WTC11 (cell line): Measurements from ENCODE around the gene NDUFAF8. TPM values are rescaled to one million over a fixed set of nuclear protein-coding genes. Genes with fewer than 3 reads are reported as not detected.
A peak's percentile ranks its signal among the peaks of the same experiment; 100 is the strongest.

Experiments
- ATAC-seq: fragments of 200-7000 bp; cut with Tn5 transposase; 2 replicates; pipeline ENCODE4 v1.10.0; 2021; ENCODE audit warnings: mild to moderate bottlenecking, moderate library complexity
- CTCF ChIA-PET: fragments of 300-600 bp; sonication (Branson Sonifier 250); formaldehyde crosslinking; loops from one replicate; lab custom pipeline; 2021; ENCODE audit warnings: antibody characterized with exemption; lab: Charles Lee
- POLR2A ChIA-PET: fragments of 350-600 bp; sonication (Branson Sonifier 250); formaldehyde crosslinking; loops from one replicate; lab custom pipeline; 2021; ENCODE audit warnings: antibody characterized with exemption; lab: Charles Lee
- DNase-seq: peaks from one replicate; pipeline ENCODE4 v3.0.0; 2021; ENCODE audit warnings: low spot score
- H3K27ac Mint-ChIP-seq: 2 replicates; pipeline ENCODE4 v1.8.0; 2021; ENCODE audit warnings: mixed read lengths
- H3K27me3 Mint-ChIP-seq: 2 replicates; pipeline ENCODE4 v1.8.0; 2021; ENCODE audit warnings: low read depth, mild to moderate bottlenecking, moderate library complexity, mixed read lengths
- H3K36me3 Mint-ChIP-seq: 2 replicates; pipeline ENCODE4 v1.8.0; 2021; ENCODE audit warnings: mixed read lengths
- H3K4me1 Mint-ChIP-seq: 2 replicates; pipeline ENCODE4 v1.8.0; 2022; ENCODE audit warnings: mixed read lengths
- H3K4me3 Mint-ChIP-seq: 2 replicates; pipeline ENCODE4 v1.8.0; 2021; ENCODE audit warnings: mild to moderate bottlenecking, moderate library complexity, mixed read lengths
- H3K9me3 Mint-ChIP-seq: 2 replicates; pipeline ENCODE4 v1.8.0; 2021; ENCODE audit warnings: mixed read lengths
- ATF1 ChIP-seq: sonication (generic); formaldehyde crosslinking; IDR thresholded peaks from 2 replicates; pipeline ENCODE4 v1.8.1; 2023; ENCODE audit warnings: mild to moderate bottlenecking, moderate library complexity, missing genetic modification reagents
- CBFB ChIP-seq: sonication (generic); formaldehyde crosslinking; IDR thresholded peaks from 2 replicates; pipeline ENCODE4 v1.8.1; 2022; ENCODE audit warnings: mild to moderate bottlenecking, low read depth, missing genetic modification reagents
- E2F4 ChIP-seq: sonication (generic); formaldehyde crosslinking; IDR thresholded peaks from 2 replicates; pipeline ENCODE4 v1.8.1; 2022; ENCODE audit warnings: low read depth, mild to moderate bottlenecking, moderate library complexity, missing genetic modification reagents, borderline replicate concordance
- GRHL2 ChIP-seq: fragments of 250-450 bp; sonication (Bioruptor Pico); IDR thresholded peaks from 2 replicates; pipeline ENCODE4 v1.8.0; 2022; ENCODE audit warnings: mild to moderate bottlenecking, moderate library complexity; ENCODE audit not compliant: insufficient replicate concordance, severe bottlenecking
- HMGA2 ChIP-seq: fragments of 250-450 bp; sonication (Bioruptor Pico); IDR thresholded peaks from 2 replicates; pipeline ENCODE4 v1.4.0; 2021; ENCODE audit warnings: mild to moderate bottlenecking, moderate library complexity
- KAT7 ChIP-seq: sonication (generic); formaldehyde crosslinking; IDR thresholded peaks from 2 replicates; pipeline ENCODE4 v1.8.1; 2023; ENCODE audit warnings: missing genetic modification reagents, mild to moderate bottlenecking, borderline replicate concordance
- NFYB ChIP-seq: sonication (generic); formaldehyde crosslinking; conservative IDR thresholded peaks from 2 replicates; pipeline ENCODE4 v1.8.0; 2022; ENCODE audit warnings: low read depth, missing genetic modification reagents
- NR3C1 ChIP-seq: sonication (generic); formaldehyde crosslinking; conservative IDR thresholded peaks from 2 replicates; pipeline ENCODE4 v1.8.1; 2023; ENCODE audit warnings: low read depth, mild to moderate bottlenecking, missing genetic modification reagents
- PRRX2 ChIP-seq: fragments of 250-450 bp; sonication (Bioruptor Pico); IDR thresholded peaks from 2 replicates; pipeline ENCODE4 v1.8.0; 2021; ENCODE audit warnings: mild to moderate bottlenecking
- RORB ChIP-seq: fragments of 250-450 bp; sonication (Bioruptor Pico); IDR thresholded peaks from 2 replicates; pipeline ENCODE4 v1.9.0; 2021; ENCODE audit warnings: mild to moderate bottlenecking
- TEAD1 ChIP-seq: sonication (generic); formaldehyde crosslinking; IDR thresholded peaks from 2 replicates; pipeline ENCODE4 v1.8.0; 2022; ENCODE audit warnings: mild to moderate bottlenecking, missing genetic modification reagents
- ZMAT4 ChIP-seq: fragments of 250-450 bp; sonication (Bioruptor Pico); IDR thresholded peaks from 2 replicates; pipeline ENCODE4 v1.9.0; 2021; ENCODE audit warnings: mild to moderate bottlenecking
- ZNF121 ChIP-seq: sonication (generic); formaldehyde crosslinking; IDR thresholded peaks from 2 replicates; pipeline ENCODE4 v1.8.0; 2023; ENCODE audit warnings: missing genetic modification reagents
- ZNF263 ChIP-seq: sonication (generic); formaldehyde crosslinking; IDR thresholded peaks from 2 replicates; pipeline ENCODE4 v1.8.1; 2022; ENCODE audit warnings: low read depth, mild to moderate bottlenecking, moderate library complexity, missing genetic modification reagents
- ZNF281 ChIP-seq: sonication (generic); formaldehyde crosslinking; IDR thresholded peaks from 2 replicates; pipeline ENCODE4 v1.8.0; 2023; ENCODE audit warnings: mild to moderate bottlenecking, missing genetic modification reagents
- ZNF396 ChIP-seq: fragments of 250-450 bp; sonication (Bioruptor Pico); IDR thresholded peaks from 2 replicates; pipeline ENCODE4 v1.8.0; 2021; ENCODE audit warnings: mild to moderate bottlenecking, moderate library complexity, borderline replicate concordance
- total RNA-seq: library from RNA; stranded (reverse); gene quantifications from 3 replicates; pipeline ENCODE4 v1.2.3, GENCODE V29; 2021
- TF ChIP-seq, protein P1 (sequence below): sonication (generic); formaldehyde crosslinking; IDR thresholded peaks from 2 replicates; pipeline ENCODE4 v1.8.1; 2022; ENCODE audit warnings: low read depth, missing genetic modification reagents, borderline replicate concordance
- TF ChIP-seq, protein P2 (sequence below): sonication (generic); formaldehyde crosslinking; IDR thresholded peaks from 2 replicates; pipeline ENCODE4 v1.8.1; 2023; ENCODE audit warnings: mild to moderate bottlenecking, missing genetic modification reagents, moderate library complexity
- TF ChIP-seq, protein P3 (sequence below): sonication (generic); formaldehyde crosslinking; IDR thresholded peaks from 2 replicates; pipeline ENCODE4 v1.8.1; 2023; ENCODE audit warnings: mild to moderate bottlenecking, moderate library complexity, missing genetic modification reagents
- TF ChIP-seq, protein P4 (sequence below): sonication (generic); formaldehyde crosslinking; IDR thresholded peaks from 2 replicates; pipeline ENCODE4 v1.8.0; 2022; ENCODE audit warnings: mild to moderate bottlenecking, missing genetic modification reagents

NDUFAF8 gene
- total RNA-seq, 1 experiment from 2014 or later = 73.0 TPM

- TF ChIP-seq ATF1 (CRISPR knock-in tag) = no peak
- no peak for TF ChIP-seq RORB
- TF ChIP-seq TEAD1 (CRISPR knock-in tag) = no peak
- TF ChIP-seq CBFB (CRISPR knock-in tag) = no peak
- TF ChIP-seq GRHL2 (CRISPR knock-in tag) = no peak
- TF ChIP-seq ZNF263 (CRISPR knock-in tag) = no peak
Observed at GRCh38 chr17:81279278-81280275, 40.5 kb downstream of the NDUFAF8 start.

DNA sequence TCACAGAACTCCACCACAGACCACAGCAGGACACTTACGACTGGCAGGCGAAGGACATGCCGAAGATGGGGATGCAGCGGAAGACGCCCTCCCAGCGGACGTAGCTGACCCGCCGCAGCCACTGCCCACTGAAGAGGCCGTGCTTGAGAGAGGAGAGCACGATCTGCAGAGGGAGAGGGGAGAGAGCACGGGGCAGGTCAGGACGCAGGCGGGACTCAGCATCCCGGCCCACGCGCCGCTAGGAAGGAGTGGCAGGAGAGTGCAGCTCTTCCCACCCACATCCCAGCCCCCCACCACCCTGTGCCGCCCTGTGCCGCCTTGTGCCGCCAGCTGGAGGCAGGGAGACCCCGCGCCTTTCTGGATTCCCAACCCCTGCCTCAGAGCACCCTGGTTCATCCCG lies 41.5 kb downstream of the NDUFAF8 start:
- Mint-ChIP-seq H3K27ac (peak overlapping the region; percentile 85), H3K4me1 (0 out of 2 replicates have a peak, but pooled peaks cover 5% of the 10 kb centered on the region), H3K9me3 (no peaks in the 10 kb centered on the region), H3K36me3 (peaks cover 14% of the 10 kb centered on the region), H3K4me3 (no peak overlapping the region), H3K27me3 (no peaks in the 10 kb centered on the region)
- TF ChIP-seq ZNF121 (CRISPR knock-in tag) (no peak), KAT7 (CRISPR knock-in tag) (no peak), NR3C1 (CRISPR knock-in tag) (no peak), E2F4 (CRISPR knock-in tag) (no peak)
- POLR2A ChIA-PET = no interaction called here
- ATAC-seq (no peak), DNase-seq (no peak)
- CTCF ChIA-PET = interaction anchor here (0.8 to 2.0 kb wide), 2 partner anchors 12 to 204 kb away, joined by 3 to 9 read pairs; no protein-coding TSS in a partner anchor

More at GRCh38 chr17:81279278-81280275, 40.5 kb downstream of the NDUFAF8 start:
- Mint-ChIP-seq H3K36me3 (peaks cover 14% of the 10 kb centered on the region), H3K27ac (peak overlapping the region; percentile 85), H3K9me3 (no peaks in the 10 kb centered on the region), H3K4me1 (no peaks in the 10 kb centered on the region), H3K27me3 (no peaks in the 10 kb centered on the region), H3K4me3 (no peak overlapping the region)
- ChIA-PET POLR2A (no interaction called here), CTCF (interaction anchor here (1.4 to 2.0 kb wide), 2 partner anchors 12 to 13 kb away, joined by 3 to 9 read pairs; no protein-coding TSS in a partner anchor)
- no peak for ATAC-seq
- DNase-seq = no peak

DNA sequence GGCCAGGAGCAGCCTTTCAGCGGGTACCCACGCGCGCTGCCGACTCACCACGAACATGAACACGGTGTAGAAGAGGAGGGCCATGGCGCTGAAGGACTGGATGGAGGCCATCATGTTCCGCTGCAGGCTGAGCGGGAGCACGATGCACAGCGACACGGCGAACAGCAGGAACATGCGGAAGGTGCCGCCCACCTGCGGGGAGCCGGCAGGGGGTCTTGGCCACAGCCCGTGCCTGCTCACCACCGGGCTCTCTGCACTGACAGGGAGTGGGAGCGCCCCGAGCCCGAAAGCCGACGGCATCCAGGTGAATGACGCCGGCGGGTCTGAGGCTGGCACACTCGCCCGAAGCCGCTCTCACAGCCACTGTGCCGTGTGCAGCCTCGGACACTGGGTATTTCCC lies 43.0 kb downstream of the NDUFAF8 start:
- Mint-ChIP-seq H3K27me3 (no peaks in the 10 kb centered on the region), H3K4me1 (0 out of 2 replicates have a peak, but pooled peaks cover 5% of the 10 kb centered on the region), H3K27ac (no peak overlapping the region), H3K9me3 (no peaks in the 10 kb centered on the region), H3K4me3 (no peak overlapping the region), H3K36me3 (0 out of 2 replicates have a peak, but pooled peaks cover 3% of the 10 kb centered on the region)
- CTCF ChIA-PET = no interaction called here
- DNase-seq (no peak), ATAC-seq (no peak)
- POLR2A ChIA-PET = no interaction called here
- TF ChIP-seq NFYB (CRISPR knock-in tag) = no peak
- no peak for TF ChIP-seq PRRX2 (CRISPR knock-in tag)
- TF ChIP-seq, protein P1, sequence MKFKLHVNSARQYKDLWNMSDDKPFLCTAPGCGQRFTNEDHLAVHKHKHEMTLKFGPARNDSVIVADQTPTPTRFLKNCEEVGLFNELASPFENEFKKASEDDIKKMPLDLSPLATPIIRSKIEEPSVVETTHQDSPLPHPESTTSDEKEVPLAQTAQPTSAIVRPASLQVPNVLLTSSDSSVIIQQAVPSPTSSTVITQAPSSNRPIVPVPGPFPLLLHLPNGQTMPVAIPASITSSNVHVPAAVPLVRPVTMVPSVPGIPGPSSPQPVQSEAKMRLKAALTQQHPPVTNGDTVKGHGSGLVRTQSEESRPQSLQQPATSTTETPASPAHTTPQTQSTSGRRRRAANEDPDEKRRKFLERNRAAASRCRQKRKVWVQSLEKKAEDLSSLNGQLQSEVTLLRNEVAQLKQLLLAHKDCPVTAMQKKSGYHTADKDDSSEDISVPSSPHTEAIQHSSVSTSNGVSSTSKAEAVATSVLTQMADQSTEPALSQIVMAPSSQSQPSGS (CRISPR knock-in tag) = no peak
- TF ChIP-seq, protein P2, sequence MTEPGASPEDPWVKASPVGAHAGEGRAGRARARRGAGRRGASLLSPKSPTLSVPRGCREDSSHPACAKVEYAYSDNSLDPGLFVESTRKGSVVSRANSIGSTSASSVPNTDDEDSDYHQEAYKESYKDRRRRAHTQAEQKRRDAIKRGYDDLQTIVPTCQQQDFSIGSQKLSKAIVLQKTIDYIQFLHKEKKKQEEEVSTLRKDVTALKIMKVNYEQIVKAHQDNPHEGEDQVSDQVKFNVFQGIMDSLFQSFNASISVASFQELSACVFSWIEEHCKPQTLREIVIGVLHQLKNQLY = no peak
- no peak for TF ChIP-seq ZNF396 (CRISPR knock-in tag)
- TF ChIP-seq HMGA2 (CRISPR knock-in tag) = no peak
- no peak for TF ChIP-seq ZNF281
- TF ChIP-seq, protein P3, sequence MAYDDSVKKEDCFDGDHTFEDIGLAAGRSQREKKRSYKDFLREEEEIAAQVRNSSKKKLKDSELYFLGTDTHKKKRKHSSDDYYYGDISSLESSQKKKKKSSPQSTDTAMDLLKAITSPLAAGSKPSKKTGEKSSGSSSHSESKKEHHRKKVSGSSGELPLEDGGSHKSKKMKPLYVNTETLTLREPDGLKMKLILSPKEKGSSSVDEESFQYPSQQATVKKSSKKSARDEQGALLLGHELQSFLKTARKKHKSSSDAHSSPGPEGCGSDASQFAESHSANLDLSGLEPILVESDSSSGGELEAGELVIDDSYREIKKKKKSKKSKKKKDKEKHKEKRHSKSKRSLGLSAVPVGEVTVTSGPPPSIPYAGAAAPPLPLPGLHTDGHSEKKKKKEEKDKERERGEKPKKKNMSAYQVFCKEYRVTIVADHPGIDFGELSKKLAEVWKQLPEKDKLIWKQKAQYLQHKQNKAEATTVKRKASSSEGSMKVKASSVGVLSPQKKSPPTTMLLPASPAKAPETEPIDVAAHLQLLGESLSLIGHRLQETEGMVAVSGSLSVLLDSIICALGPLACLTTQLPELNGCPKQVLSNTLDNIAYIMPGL (CRISPR knock-in tag) = no peak
- TF ChIP-seq, protein P4, sequence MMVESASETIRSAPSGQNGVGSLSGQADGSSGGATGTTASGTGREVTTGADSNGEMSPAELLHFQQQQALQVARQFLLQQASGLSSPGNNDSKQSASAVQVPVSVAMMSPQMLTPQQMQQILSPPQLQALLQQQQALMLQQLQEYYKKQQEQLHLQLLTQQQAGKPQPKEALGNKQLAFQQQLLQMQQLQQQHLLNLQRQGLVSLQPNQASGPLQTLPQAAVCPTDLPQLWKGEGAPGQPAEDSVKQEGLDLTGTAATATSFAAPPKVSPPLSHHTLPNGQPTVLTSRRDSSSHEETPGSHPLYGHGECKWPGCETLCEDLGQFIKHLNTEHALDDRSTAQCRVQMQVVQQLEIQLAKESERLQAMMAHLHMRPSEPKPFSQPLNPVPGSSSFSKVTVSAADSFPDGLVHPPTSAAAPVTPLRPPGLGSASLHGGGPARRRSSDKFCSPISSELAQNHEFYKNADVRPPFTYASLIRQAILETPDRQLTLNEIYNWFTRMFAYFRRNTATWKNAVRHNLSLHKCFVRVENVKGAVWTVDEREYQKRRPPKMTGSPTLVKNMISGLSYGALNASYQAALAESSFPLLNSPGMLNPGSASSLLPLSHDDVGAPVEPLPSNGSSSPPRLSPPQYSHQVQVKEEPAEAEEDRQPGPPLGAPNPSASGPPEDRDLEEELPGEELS (CRISPR knock-in tag) = no peak
- no peak for TF ChIP-seq ZMAT4 (CRISPR knock-in tag)
